ENCODE data around the gene ESRP2.

ESRP2 gene

GRCh38 chr16:68275611-68276191, 39.8 kb upstream of the ESRP2 start:
- peaks cover 14 to 19% of the 10 kb centered on the region in 2 donors for H3K4me1 ChIP-seq (ENCODE audit: control insufficient read depth in 2 of 2, insufficient read depth in 2 of 2, low read length in 2 of 2)

GRCh38 chr16:68274441-68274840, 38.5 kb upstream of the ESRP2 start:
- Histone ChIP-seq H3K4me3 (ENCODE audit: low read length in 2 of 2) (no peak overlapping the region), H3K4me1 (ENCODE audit: control insufficient read depth in 2 of 2, insufficient read depth in 2 of 2, low read length in 2 of 2) (peaks cover 14 to 19% of the 10 kb centered on the region in 2 donors), H3K9me3 (ENCODE audit: control insufficient read depth in 2 of 2, low read length in 2 of 2) (no peaks in the 10 kb centered on the region), H3K36me3 (ENCODE audit: control insufficient read depth in 2 of 2, insufficient read depth in 2 of 2, low read length in 2 of 2) (peaks cover 12 to 13% of the 10 kb centered on the region in 2 donors), H3K9ac (ENCODE audit: low read depth in 1 of 2, low read length in 2 of 2) (no peak overlapping the region), H3K27me3 (ENCODE audit: control insufficient read depth in 2 of 2, insufficient read depth in 2 of 2, low read length in 2 of 2) (no peaks in the 10 kb centered on the region), H3K27ac (ENCODE audit: low read depth in 2 of 2, low read length in 2 of 2) (peak overlapping the region in 1 of 2 donors; percentile 17)

More at GRCh38 chr16:68275611-68276191, 39.8 kb upstream of the ESRP2 start:
- no peak overlapping the region for H3K4me3 ChIP-seq (ENCODE audit: low read length in 2 of 2)
- peaks cover 12 to 16% of the 10 kb centered on the region in 2 donors for H3K36me3 ChIP-seq (ENCODE audit: control insufficient read depth in 2 of 2, insufficient read depth in 2 of 2, low read length in 2 of 2)
- H3K27me3 ChIP-seq (ENCODE audit: control insufficient read depth in 2 of 2, insufficient read depth in 2 of 2, low read length in 2 of 2), result no peaks in the 10 kb centered on the region
- H3K27ac ChIP-seq (ENCODE audit: low read depth in 2 of 2, low read length in 2 of 2), result peak overlapping the region in 1 of 2 donors; percentile 11
- no peaks in the 10 kb centered on the region for H3K9me3 ChIP-seq (ENCODE audit: control insufficient read depth in 2 of 2, low read length in 2 of 2)
- no peak overlapping the region for H3K9ac ChIP-seq (ENCODE audit: low read depth in 1 of 2, low read length in 2 of 2)

DNA sequence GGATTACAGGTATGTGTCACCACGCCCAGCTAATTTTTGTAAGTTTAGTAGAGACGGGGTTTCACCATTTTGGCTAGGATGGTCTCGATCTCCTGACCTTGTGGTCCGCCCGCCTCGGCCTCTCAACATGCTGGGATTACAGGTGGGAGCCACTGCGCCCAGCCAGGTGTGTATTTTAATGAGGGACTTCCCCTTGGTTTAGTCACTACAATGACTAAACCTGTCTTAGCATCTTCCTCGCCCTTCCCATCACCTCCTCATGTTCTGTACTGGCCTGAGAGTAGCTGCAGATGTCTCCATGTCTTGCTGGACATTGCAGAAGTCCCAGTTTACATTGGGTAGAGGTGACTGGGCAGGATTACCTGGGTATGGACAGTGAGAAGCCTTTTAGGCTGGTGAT, 38.0 kb upstream of the ESRP2 start:
- Histone ChIP-seq H3K4me3 (ENCODE audit: low read length in 2 of 2) (no peak overlapping the region), H3K9me3 (ENCODE audit: control insufficient read depth in 2 of 2, low read length in 2 of 2) (no peaks in the 10 kb centered on the region), H3K27ac (ENCODE audit: low read depth in 2 of 2, low read length in 2 of 2) (peak overlapping the region in 1 of 2 donors; percentile 17), H3K36me3 (ENCODE audit: control insufficient read depth in 2 of 2, insufficient read depth in 2 of 2, low read length in 2 of 2) (peaks cover 12 to 13% of the 10 kb centered on the region in 2 donors), H3K27me3 (ENCODE audit: control insufficient read depth in 2 of 2, insufficient read depth in 2 of 2, low read length in 2 of 2) (no peaks in the 10 kb centered on the region), H3K9ac (ENCODE audit: low read depth in 1 of 2, low read length in 2 of 2) (no peak overlapping the region), H3K4me1 (ENCODE audit: control insufficient read depth in 2 of 2, insufficient read depth in 2 of 2, low read length in 2 of 2) (peaks cover 14 to 19% of the 10 kb centered on the region in 2 donors)

DNA sequence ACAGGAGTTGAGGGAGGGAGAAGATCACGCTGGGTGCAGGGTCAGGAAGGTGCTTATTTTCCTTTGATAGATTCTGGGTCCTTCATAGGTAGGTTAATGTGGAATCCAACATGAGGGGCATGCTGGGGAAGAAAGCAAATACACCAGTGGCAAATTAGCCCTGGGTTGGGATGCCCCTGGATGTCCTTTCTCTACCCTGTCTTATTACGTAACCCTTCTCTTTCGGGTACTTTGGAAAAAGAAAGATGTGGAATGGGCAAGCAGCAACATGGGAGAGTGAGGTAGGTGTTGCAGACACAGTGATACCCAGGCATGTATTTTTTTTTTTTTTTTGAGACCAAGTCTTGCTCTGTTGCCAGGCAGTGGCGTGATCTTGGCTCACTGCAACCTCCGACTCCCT, 37.5 kb upstream of the ESRP2 start:
- Histone ChIP-seq H3K27ac (ENCODE audit: low read depth in 2 of 2, low read length in 2 of 2) (no peak overlapping the region), H3K27me3 (ENCODE audit: control insufficient read depth in 2 of 2, insufficient read depth in 2 of 2, low read length in 2 of 2) (no peaks in the 10 kb centered on the region), H3K36me3 (ENCODE audit: control insufficient read depth in 2 of 2, insufficient read depth in 2 of 2, low read length in 2 of 2) (peaks cover 12 to 13% of the 10 kb centered on the region in 2 donors), H3K4me1 (ENCODE audit: control insufficient read depth in 2 of 2, insufficient read depth in 2 of 2, low read length in 2 of 2) (peaks cover 14 to 19% of the 10 kb centered on the region in 2 donors), H3K4me3 (ENCODE audit: low read length in 2 of 2) (no peak overlapping the region), H3K9me3 (ENCODE audit: control insufficient read depth in 2 of 2, low read length in 2 of 2) (no peaks in the 10 kb centered on the region), H3K9ac (ENCODE audit: low read depth in 1 of 2, low read length in 2 of 2) (no peak overlapping the region)

- peaks cover 12 to 13% of the 10 kb centered on the region in 2 donors for H3K36me3 ChIP-seq (ENCODE audit: control insufficient read depth in 2 of 2, insufficient read depth in 2 of 2, low read length in 2 of 2)
- no peaks in the 10 kb centered on the region for H3K27me3 ChIP-seq (ENCODE audit: control insufficient read depth in 2 of 2, insufficient read depth in 2 of 2, low read length in 2 of 2)
- no peaks in the 10 kb centered on the region for H3K9me3 ChIP-seq (ENCODE audit: control insufficient read depth in 2 of 2, low read length in 2 of 2)
- no peak overlapping the region for H3K4me3 ChIP-seq (ENCODE audit: low read length in 2 of 2)
- peaks cover 19 to 25% of the 10 kb centered on the region in 2 donors for H3K4me1 ChIP-seq (ENCODE audit: control insufficient read depth in 2 of 2, insufficient read depth in 2 of 2, low read length in 2 of 2)
- peak overlapping the region; percentile 7 to 9 for H3K9ac ChIP-seq (ENCODE audit: low read depth in 1 of 2, low read length in 2 of 2)
- H3K27ac ChIP-seq (ENCODE audit: low read depth in 2 of 2, low read length in 2 of 2), result peak overlapping the region; percentile 59
Measured at GRCh38 chr16:68272507-68273209, 36.7 kb upstream of the ESRP2 start.

DNA sequence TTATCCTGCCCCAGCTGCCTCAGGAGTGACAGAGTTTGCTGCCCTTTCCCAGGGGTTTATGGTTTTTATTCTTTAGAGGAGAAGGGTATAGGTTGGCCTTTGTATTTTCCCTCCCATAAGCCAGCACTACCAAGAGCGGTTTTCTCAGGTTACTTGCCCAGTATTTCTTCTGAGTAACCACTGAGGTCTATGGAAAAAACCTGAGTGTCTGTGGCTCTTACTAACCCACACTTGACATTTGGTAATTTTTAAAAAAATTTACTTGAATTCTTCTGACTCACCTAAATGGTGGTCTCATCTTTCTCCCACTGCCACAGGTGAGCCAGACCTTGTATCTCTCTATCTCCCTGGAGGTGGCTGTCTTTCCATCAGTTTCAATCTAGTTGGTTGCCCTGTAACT, 34.4 kb upstream of the ESRP2 start:
- peaks cover 31 to 35% of the 10 kb centered on the region in 2 donors for H3K4me1 ChIP-seq (ENCODE audit: control insufficient read depth in 2 of 2, insufficient read depth in 2 of 2, low read length in 2 of 2)
- H3K9ac ChIP-seq (ENCODE audit: low read depth in 1 of 2, low read length in 2 of 2), result no peak overlapping the region
- H3K27ac ChIP-seq (ENCODE audit: low read depth in 2 of 2, low read length in 2 of 2), result no peak overlapping the region
- peaks cover 7 to 13% of the 10 kb centered on the region in 2 donors for H3K36me3 ChIP-seq (ENCODE audit: control insufficient read depth in 2 of 2, insufficient read depth in 2 of 2, low read length in 2 of 2)
- no peak overlapping the region for H3K4me3 ChIP-seq (ENCODE audit: low read length in 2 of 2)
- no peaks in the 10 kb centered on the region for H3K27me3 ChIP-seq (ENCODE audit: control insufficient read depth in 2 of 2, insufficient read depth in 2 of 2, low read length in 2 of 2)
- no peaks in the 10 kb centered on the region for H3K9me3 ChIP-seq (ENCODE audit: control insufficient read depth in 2 of 2, low read length in 2 of 2)

DNA sequence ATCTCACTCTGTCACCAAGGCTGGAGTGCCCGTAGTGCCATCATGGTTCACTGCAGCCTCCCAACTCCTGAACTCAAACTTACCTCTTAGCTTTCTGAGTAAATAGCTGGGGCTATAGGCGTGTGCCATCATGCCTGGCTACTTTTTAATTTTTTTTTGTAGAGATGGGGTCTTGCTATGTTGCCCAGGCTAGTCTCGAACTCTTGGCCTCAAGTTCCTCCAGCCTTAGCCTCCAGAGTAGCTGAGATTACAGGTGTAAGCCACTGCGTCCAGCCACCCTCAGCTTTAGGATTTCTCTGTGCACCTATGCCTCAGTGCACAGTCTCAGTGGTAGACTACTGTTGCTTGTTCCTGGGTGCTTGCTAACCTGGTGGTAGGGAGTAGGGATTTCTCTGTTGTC, 33.9 kb upstream of the ESRP2 start:
- Histone ChIP-seq H3K36me3 (ENCODE audit: control insufficient read depth in 2 of 2, insufficient read depth in 2 of 2, low read length in 2 of 2) (peaks cover 4 to 10% of the 10 kb centered on the region in 2 donors), H3K9me3 (ENCODE audit: control insufficient read depth in 2 of 2, low read length in 2 of 2) (no peaks in the 10 kb centered on the region), H3K9ac (ENCODE audit: low read depth in 1 of 2, low read length in 2 of 2) (no peak overlapping the region), H3K4me1 (ENCODE audit: control insufficient read depth in 2 of 2, insufficient read depth in 2 of 2, low read length in 2 of 2) (peaks cover 35 to 38% of the 10 kb centered on the region in 2 donors), H3K4me3 (ENCODE audit: low read length in 2 of 2) (no peak overlapping the region), H3K27me3 (ENCODE audit: control insufficient read depth in 2 of 2, insufficient read depth in 2 of 2, low read length in 2 of 2) (no peaks in the 10 kb centered on the region), H3K27ac (ENCODE audit: low read depth in 2 of 2, low read length in 2 of 2) (no peak overlapping the region)

GRCh38 chr16:68267612-68268405, 31.9 kb upstream of the ESRP2 start:
- no peak overlapping the region for H3K27ac ChIP-seq (ENCODE audit: low read depth in 2 of 2, low read length in 2 of 2)
- no peak overlapping the region for H3K4me3 ChIP-seq (ENCODE audit: low read length in 2 of 2)
- H3K4me1 ChIP-seq (ENCODE audit: control insufficient read depth in 2 of 2, insufficient read depth in 2 of 2, low read length in 2 of 2), result peaks cover 35 to 37% of the 10 kb centered on the region in 2 donors

GRCh38 chr16:68265078-68265920, 29.4 kb upstream of the ESRP2 start:
- Histone ChIP-seq H3K4me1 (ENCODE audit: control insufficient read depth in 2 of 2, insufficient read depth in 2 of 2, low read length in 2 of 2) (peaks cover 24 to 29% of the 10 kb centered on the region in 2 donors), H3K9ac (ENCODE audit: low read depth in 1 of 2, low read length in 2 of 2) (peak overlapping the region; percentile 88), H3K36me3 (ENCODE audit: control insufficient read depth in 2 of 2, insufficient read depth in 2 of 2, low read length in 2 of 2) (peaks cover 0 to 2% of the 10 kb centered on the region in 2 donors), H3K9me3 (ENCODE audit: control insufficient read depth in 2 of 2, low read length in 2 of 2) (no peaks in the 10 kb centered on the region), H3K4me3 (ENCODE audit: low read length in 2 of 2) (peak overlapping the region; percentile 78 to 80), H3K27me3 (ENCODE audit: control insufficient read depth in 2 of 2, insufficient read depth in 2 of 2, low read length in 2 of 2) (no peaks in the 10 kb centered on the region), H3K27ac (ENCODE audit: low read depth in 2 of 2, low read length in 2 of 2) (peak overlapping the region; percentile 93 to 97)

More at GRCh38 chr16:68267612-68268405, 31.9 kb upstream of the ESRP2 start:
- H3K9ac ChIP-seq (ENCODE audit: low read depth in 1 of 2, low read length in 2 of 2), result no peak overlapping the region
- H3K27me3 ChIP-seq (ENCODE audit: control insufficient read depth in 2 of 2, insufficient read depth in 2 of 2, low read length in 2 of 2), result no peaks in the 10 kb centered on the region
- H3K9me3 ChIP-seq (ENCODE audit: control insufficient read depth in 2 of 2, low read length in 2 of 2), result no peaks in the 10 kb centered on the region
- no peaks in the 10 kb centered on the region for H3K36me3 ChIP-seq (ENCODE audit: control insufficient read depth in 2 of 2, insufficient read depth in 2 of 2, low read length in 2 of 2)
